Daoy (cell line): Measurements from ENCODE around the gene DIS3L2. TPM values are rescaled to one million over a fixed set of nuclear protein-coding genes. Genes with fewer than 3 reads are reported as not detected.

ENCODE experiments used
- DNase-seq: peaks from one replicate; pipeline ENCODE4 v3.0.0-alpha.2; 2015; ENCODE audit warnings: low read depth
- total RNA-seq: library from RNA; depleted of rRNA; stranded (reverse); fragments of >200 nt; shearing (Covaris generic); gene quantifications from 2 replicates; pipeline ENCODE4 v1.2.3, GENCODE V29; 2014

Gene DIS3L2
- total RNA-seq, 1 experiment from 2014 or later = 22.3 TPM

- DNase-seq = no peak
Measured at GRCh38 chr2:231955758-231956472, 5.6 kb upstream of the DIS3L2 start.

- DNase-seq = no peak
Measured at GRCh38 chr2:231957913-231958763, 3.4 kb upstream of the DIS3L2 start.

- no peak for DNase-seq
Measured at GRCh38 chr2:231960810-231961348, 634 bp upstream of the DIS3L2 start.

DNA sequence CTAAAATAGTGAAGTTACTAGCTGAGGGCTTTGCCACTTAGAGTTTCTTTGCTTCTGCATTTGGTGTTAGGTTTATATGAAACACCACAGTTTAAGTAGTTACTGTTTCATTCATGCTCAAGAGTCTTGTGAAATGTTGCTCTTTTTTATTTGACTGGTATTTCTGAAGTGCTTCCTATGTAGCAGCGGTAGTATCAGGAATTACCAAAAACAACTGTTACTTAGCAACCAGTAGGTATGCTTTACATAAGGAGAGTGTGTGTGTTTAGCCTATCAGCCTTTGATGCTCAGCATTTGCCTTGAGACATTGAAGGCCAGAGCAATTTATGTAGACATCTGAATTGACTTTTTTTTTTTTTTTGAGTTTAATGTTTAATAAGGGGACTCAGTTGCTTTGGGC is 3.6 kb downstream of the DIS3L2 start:
- no peak for DNase-seq

GRCh38 chr2:231966886-231967285 is 5.4 kb downstream of the DIS3L2 start:
- DNase-seq = no peak

DNA sequence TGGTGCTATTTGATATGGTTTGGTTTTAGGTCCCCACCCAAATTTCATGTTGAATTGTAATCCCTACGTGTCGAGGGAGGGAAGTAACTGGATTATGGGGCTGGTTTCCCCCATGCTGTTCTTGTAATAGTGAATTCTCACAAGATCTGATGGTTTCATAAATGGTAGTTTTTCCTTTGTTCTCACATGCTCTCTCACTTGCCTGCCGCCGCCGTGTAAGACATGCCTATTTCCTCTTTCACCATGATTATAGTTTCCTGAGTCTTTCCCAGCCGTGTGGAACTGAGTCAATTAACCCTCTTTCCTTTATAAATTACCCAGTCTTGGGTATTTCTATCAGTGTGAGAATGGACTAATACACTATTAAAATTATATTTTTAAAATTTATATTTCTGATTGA is 7.3 kb downstream of the DIS3L2 start:
- DNase-seq = no peak

GRCh38 chr2:231970461-231970860 is 8.9 kb downstream of the DIS3L2 start:
- DNase-seq = no peak

GRCh38 chr2:231975001-231975400 is 13.5 kb downstream of the DIS3L2 start:
- no peak for DNase-seq

DNA sequence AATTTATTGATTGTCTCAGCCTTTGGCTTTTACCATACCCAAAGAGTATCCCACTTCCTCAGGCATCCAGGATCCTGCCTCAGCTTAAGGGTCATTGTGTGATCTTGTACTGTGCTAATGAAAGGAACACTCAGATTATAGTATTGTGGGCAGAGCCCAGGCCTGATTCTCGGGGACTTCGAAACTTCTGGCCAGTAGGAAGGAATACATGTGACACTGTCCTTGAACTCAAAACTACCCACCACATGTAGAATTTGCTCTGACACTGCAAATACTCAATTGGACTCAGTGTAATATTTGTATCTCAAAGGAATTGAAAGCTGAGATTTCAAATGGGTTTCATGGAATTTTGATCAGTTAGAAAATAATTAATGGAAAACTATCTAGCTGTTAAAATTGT is 15.9 kb downstream of the DIS3L2 start:
- no peak for DNase-seq

- no peak for DNase-seq
Measured at GRCh38 chr2:231984992-231985391, 23.5 kb downstream of the DIS3L2 start.

DNA sequence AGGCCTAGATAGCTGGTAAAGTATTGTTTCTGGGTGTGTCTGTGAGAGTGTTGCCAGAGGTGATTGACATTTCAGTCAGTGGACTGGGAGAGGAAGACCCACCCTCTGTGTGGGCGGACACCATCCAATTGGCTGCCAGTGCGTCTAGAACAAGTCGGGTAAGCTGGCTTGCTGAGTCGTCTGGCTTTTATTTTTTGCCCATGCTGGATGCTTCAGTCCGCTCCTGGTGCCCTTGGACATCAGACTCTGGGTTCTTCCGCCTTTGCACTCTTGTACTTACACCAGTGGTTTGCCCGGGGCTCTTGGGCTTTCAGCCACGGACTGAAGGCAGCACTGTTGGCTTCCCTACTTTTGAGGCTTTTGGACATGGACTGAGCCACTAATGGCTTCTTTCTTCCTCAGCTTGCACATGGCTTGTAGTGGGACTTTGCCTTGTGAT is 24.3 kb downstream of the DIS3L2 start:
- peak; percentile 8 for DNase-seq

- no peak for DNase-seq
Measured at GRCh38 chr2:231987124-231987727, 25.7 kb downstream of the DIS3L2 start.

GRCh38 chr2:231988179-231988866 is 26.8 kb downstream of the DIS3L2 start:
- no peak for DNase-seq

- peak; percentile 15 for DNase-seq
Measured at GRCh38 chr2:231991664-231992063, 30.2 kb downstream of the DIS3L2 start.

DNA sequence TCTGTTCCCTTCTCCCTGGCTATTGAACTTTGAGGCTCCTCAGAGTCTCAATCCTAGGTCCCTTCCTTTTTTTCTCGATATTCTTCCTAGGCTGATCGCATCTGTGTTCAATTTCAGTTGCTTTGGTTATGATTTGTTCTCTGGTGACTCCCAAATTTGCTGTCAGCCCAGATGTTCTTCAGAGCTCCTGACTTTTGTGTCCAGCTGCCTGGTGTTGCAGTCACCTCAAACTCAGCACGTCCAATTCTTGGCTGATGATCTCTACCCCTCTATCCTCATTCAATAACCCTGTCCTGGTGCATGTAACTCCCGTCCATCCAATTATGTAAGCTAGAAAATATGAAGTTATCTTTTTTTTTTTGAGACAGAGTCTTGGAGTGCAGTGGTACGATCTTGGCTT is 31.4 kb downstream of the DIS3L2 start:
- no peak for DNase-seq

DNA sequence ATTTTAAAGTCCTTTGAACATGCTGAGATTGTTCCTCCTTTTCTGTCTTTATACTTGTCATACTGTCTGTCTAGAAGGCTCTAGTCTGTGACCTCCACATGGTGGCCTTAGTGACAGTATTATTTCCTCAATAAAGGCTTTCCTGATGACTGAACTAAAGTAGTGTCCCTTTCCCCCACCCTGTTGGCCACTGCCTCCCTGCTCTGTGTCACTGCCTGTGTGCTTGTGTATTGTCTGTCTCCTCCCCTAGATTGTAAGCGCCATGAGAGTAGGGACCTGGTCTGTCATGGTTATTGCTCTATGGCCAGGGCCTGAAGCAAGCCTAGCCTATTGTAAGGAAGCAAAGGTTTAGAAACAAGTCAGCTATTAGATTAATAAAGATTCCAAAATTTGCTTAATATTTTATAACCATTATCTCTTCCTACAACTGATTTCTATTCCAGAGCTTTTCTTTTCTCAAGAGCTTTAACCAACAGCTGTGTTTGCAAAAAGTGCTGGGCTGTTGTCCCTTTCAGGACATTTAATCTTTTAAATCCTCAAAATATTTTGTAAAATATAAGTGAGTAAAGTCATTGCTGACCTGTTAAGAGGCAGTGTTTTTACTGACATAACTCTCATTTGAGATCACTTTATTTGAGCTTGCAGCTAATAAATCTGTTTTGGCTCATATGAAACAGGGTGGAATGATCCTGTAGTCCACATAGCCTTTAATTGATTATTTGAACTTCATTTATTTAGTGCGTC is 35.5 kb downstream of the DIS3L2 start:
- no peak for DNase-seq

GRCh38 chr2:231998046-231998445 is 36.5 kb downstream of the DIS3L2 start:
- DNase-seq = no peak

DNA sequence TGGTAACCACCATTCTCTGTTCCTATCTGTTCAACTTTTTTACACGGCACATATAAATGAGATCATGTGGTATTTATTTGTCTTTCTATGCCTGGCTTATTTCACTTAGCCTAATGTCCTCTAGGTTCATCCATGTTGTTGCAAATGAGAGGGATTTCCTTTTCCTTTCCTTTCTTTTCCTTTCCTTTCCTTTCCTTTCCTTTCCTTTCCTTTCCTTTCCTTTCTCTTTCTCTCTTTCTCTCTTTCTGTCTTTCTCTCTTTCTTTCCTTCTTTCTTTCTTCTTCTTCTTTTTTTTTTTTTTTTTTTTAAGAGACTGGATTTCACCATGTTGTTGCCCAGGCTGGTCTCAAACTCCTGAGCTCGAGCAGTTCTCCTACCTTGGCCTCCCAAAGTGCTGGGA is 38.9 kb downstream of the DIS3L2 start:
- DNase-seq = no peak

- no peak for DNase-seq
Measured at GRCh38 chr2:232001073-232001472, 39.6 kb downstream of the DIS3L2 start.

DNA sequence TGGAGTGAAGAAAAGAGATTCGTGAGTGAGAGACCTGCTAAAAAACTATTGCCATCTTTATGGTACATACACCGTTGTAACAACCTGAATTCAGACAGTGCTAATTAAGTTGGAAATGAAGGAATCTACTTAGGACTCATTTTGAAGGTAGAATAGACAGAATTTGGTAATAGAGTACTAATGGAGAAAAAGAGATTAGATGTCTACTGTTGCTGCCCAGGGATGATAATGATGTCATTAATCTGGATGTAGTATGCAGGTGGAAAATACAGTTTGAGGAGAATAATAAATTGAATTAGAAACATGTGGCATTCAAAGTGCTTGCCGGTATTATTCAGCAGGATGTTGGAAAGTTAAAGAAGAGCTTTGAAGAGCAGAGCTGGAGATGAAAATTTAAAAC is 44.7 kb downstream of the DIS3L2 start:
- DNase-seq = no peak
